H1 (cell line): ENCODE results near the gene DLGAP3. TPM values are rescaled to one million over a fixed set of nuclear protein-coding genes. Genes with fewer than 3 reads are reported as not detected.

Experiments
- CTCF ChIA-PET: fragments of 300-600 bp; sonication (Branson Sonifier 250); formaldehyde crosslinking; loops from one replicate; lab custom pipeline; 2021; ENCODE audit not compliant: partially characterized antibody; lab: Charles Lee
- POLR2A ChIA-PET: fragments of 300-600 bp; sonication (Branson Sonifier 250); formaldehyde crosslinking; loops from one replicate; lab custom pipeline; 2021; ENCODE audit warnings: inconsistent platforms; ENCODE audit not compliant: partially characterized antibody; lab: Charles Lee
- DNase-seq, 2 experiments: peaks; one replicate each; pipeline versions ENCODE4 v3.0.0 to v3.0.0-alpha.2; 2010 to 2022; ENCODE audit warnings: low spot score in 2 of 2, low read depth in 1 of 2, mixed read lengths in 1 of 2
- FAIRE-seq: peaks from 2 replicates; lab custom pipeline; 2011; peaks lifted over from hg19 to GRCh38; lab: Jason Lieb, UNC
- H2AFZ ChIP-seq: 2 replicates; pipeline ENCODE4 v1.8.1; 2012; ENCODE audit warnings: low read length, inconsistent platforms
- H2AK5ac ChIP-seq: 2 replicates; pipeline ENCODE4 v1.6.1; 2013; ENCODE audit warnings: low read depth, low read length
- H2BK120ac ChIP-seq: replicated peaks from 2 replicates; pipeline ENCODE3; 2013; ENCODE audit warnings: low read depth, low read length, inconsistent platforms
- H2BK12ac ChIP-seq: 2 replicates; pipeline ENCODE4 v1.6.1; 2013; ENCODE audit warnings: low read depth, low read length
- H2BK15ac ChIP-seq: 2 replicates; pipeline ENCODE4 v1.6.1; 2013; ENCODE audit warnings: low read length
- H2BK20ac ChIP-seq: 2 replicates; pipeline ENCODE4 v1.6.1; 2013; ENCODE audit warnings: low read length
- H2BK5ac ChIP-seq: 2 replicates; pipeline ENCODE4 v1.6.1; 2013; ENCODE audit warnings: low read depth, low read length
- H3K14ac ChIP-seq: 2 replicates; pipeline ENCODE4 v1.6.1; 2013; ENCODE audit warnings: inconsistent platforms; ENCODE audit not compliant: insufficient read length
- H3K18ac ChIP-seq: 2 replicates; pipeline ENCODE4 v1.6.1; 2013; ENCODE audit warnings: low read length; ENCODE audit errors: extremely low read depth
- H3K23ac ChIP-seq: 2 replicates; pipeline ENCODE4 v1.6.1; 2013; ENCODE audit warnings: inconsistent platforms; ENCODE audit not compliant: insufficient read length
- H3K23me2 ChIP-seq: 2 replicates; pipeline ENCODE4 v1.6.1; 2013; ENCODE audit warnings: low read depth, low read length
- H3K27ac ChIP-seq: 2 replicates; pipeline ENCODE4 v1.6.1; 2011; ENCODE audit warnings: low read depth, low read length, inconsistent platforms
- H3K27me3 ChIP-seq, 4 experiments: replicated peaks in 1 of 4; 1 replicate in 1 of 4; 2 replicates in 3 of 4; pipeline versions ENCODE4 v1.6.1 to v1.8.1; 2011 to 2013; ENCODE audit warnings: low read length in 3 of 4, mild to moderate bottlenecking in 3 of 4, inconsistent platforms in 2 of 4, mixed read lengths in 2 of 4, moderate library complexity in 1 of 4; ENCODE audit not compliant: control insufficient read depth in 3 of 4, insufficient read depth in 3 of 4; ENCODE audit errors: extremely low read depth in 1 of 4
- H3K36me3 ChIP-seq, 4 experiments: 2 replicates each; pipeline versions ENCODE4 v1.6.1 to v1.8.1; 2011 to 2013; ENCODE audit warnings: mild to moderate bottlenecking in 4 of 4, low read length in 3 of 4, moderate library complexity in 2 of 4, control low read depth in 1 of 4, inconsistent platforms in 1 of 4; ENCODE audit not compliant: insufficient read depth in 4 of 4, control insufficient read depth in 2 of 4
- H3K4ac ChIP-seq: replicated peaks from 2 replicates; pipeline ENCODE3; 2013; ENCODE audit warnings: low read length, low read depth, mixed read lengths, inconsistent platforms; ENCODE audit not compliant: insufficient read length
- H3K4me1 ChIP-seq, 4 experiments: replicated peaks in 1 of 4; 1 replicate in 1 of 4; 2 replicates in 3 of 4; pipeline versions ENCODE4 v1.6.1 to v1.8.1; 2011 to 2013; ENCODE audit warnings: low read length in 3 of 4, inconsistent platforms in 2 of 4, mixed read lengths in 1 of 4; ENCODE audit not compliant: insufficient read depth in 4 of 4, control insufficient read depth in 3 of 4
- H3K4me2 ChIP-seq, 2 experiments: 2 replicates each; pipeline versions ENCODE4 v1.6.1 to v1.8.1; 2011 to 2013; ENCODE audit warnings: low read depth in 2 of 2, low read length in 2 of 2, control low read depth in 1 of 2, inconsistent platforms in 1 of 2, mild to moderate bottlenecking in 1 of 2; ENCODE audit not compliant: insufficient read depth in 1 of 2
- H3K4me3 ChIP-seq, 4 experiments: fragments of 200-600, 300-600 bp in 1 of 4; sonication (generic), shearing (Covaris generic), sonication (Bioruptor Twin) in 1 of 4; 2 replicates each; pipeline versions ENCODE4 v1.5.1 to v1.8.1; 2011 to 2016; ENCODE audit warnings: low read length in 4 of 4, low read depth in 3 of 4, control low read depth in 2 of 4, inconsistent platforms in 2 of 4, mild to moderate bottlenecking in 2 of 4, mixed read lengths in 1 of 4, moderate library complexity in 1 of 4; ENCODE audit not compliant: insufficient read depth in 2 of 4; ENCODE audit errors: extremely low read depth in 1 of 4
- H3K56ac ChIP-seq: replicated peaks from 2 replicates; pipeline ENCODE3; 2013; ENCODE audit warnings: low read depth, mild to moderate bottlenecking, mixed read lengths, low read length, inconsistent platforms; ENCODE audit not compliant: insufficient read length
- H3K79me1 ChIP-seq: 2 replicates; pipeline ENCODE4 v1.6.1; 2013; ENCODE audit warnings: low read depth, low read length, control low read depth
- H3K79me2 ChIP-seq, 2 experiments: 2 replicates each; pipeline versions ENCODE4 v1.6.1 to v1.8.1; 2012 to 2013; ENCODE audit warnings: low read length in 2 of 2, mild to moderate bottlenecking in 2 of 2, inconsistent platforms in 1 of 2; ENCODE audit not compliant: insufficient read depth in 2 of 2, control insufficient read depth in 1 of 2
- H3K9ac ChIP-seq, 4 experiments: replicated peaks in 1 of 4; 1 replicate in 1 of 4; 2 replicates in 3 of 4; pipeline versions ENCODE4 v1.6.1 to v1.8.1; 2011 to 2013; ENCODE audit warnings: low read depth in 3 of 4, low read length in 3 of 4, control low read depth in 2 of 4, mild to moderate bottlenecking in 2 of 4, moderate library complexity in 2 of 4, inconsistent platforms in 1 of 4; ENCODE audit errors: extremely low read depth in 1 of 4
- H3K9me3 ChIP-seq, 2 experiments: 2 replicates each; pipeline versions ENCODE4 v1.6.1 to v1.8.1; 2012 to 2013; ENCODE audit warnings: mild to moderate bottlenecking in 2 of 2, moderate library complexity in 2 of 2, control low read depth in 1 of 2, inconsistent platforms in 1 of 2, low read depth in 1 of 2, low read length in 1 of 2, mixed read lengths in 1 of 2; ENCODE audit not compliant: insufficient read depth in 2 of 2
- H4K20me1 ChIP-seq, 2 experiments: replicated peaks in 1 of 2; 2 replicates each; pipeline versions ENCODE3 to v1.8.1; 2011 to 2013; ENCODE audit warnings: inconsistent platforms in 2 of 2, low read length in 2 of 2, mild to moderate bottlenecking in 1 of 2; ENCODE audit not compliant: insufficient read depth in 2 of 2, control insufficient read depth in 1 of 2
- H4K5ac ChIP-seq: 2 replicates; pipeline ENCODE4 v1.6.1; 2013; ENCODE audit warnings: low read length, low read depth, mixed read lengths, inconsistent platforms; ENCODE audit not compliant: insufficient read length
- H4K8ac ChIP-seq: 2 replicates; pipeline ENCODE4 v1.8.0; 2013; ENCODE audit warnings: mild to moderate bottlenecking, moderate library complexity, low read length, inconsistent platforms; ENCODE audit not compliant: insufficient read depth; ENCODE audit errors: extremely low read depth
- H4K91ac ChIP-seq: replicated peaks from 2 replicates; pipeline ENCODE3; 2013; ENCODE audit warnings: low read length, mixed read lengths, inconsistent platforms; ENCODE audit not compliant: insufficient read length
- CTBP2 ChIP-seq: IDR thresholded peaks from 2 replicates; pipeline ENCODE4 v1.7.0; 2011; ENCODE audit warnings: borderline replicate concordance, mild to moderate bottlenecking, moderate library complexity, mixed read lengths, low read length; ENCODE audit not compliant: insufficient read depth, insufficient read length
- RNF2 ChIP-seq: fragments of 200-900, 300-1000 bp; sonication (generic); IDR thresholded peaks from 2 replicates; pipeline ENCODE4 v1.7.1; 2016; ENCODE audit warnings: borderline replicate concordance, low read depth, mild to moderate bottlenecking, antibody characterized with exemption, low read length; ENCODE audit not compliant: poor library complexity, severe bottlenecking; ENCODE audit errors: missing control alignments
- SIN3A ChIP-seq, 2 experiments: IDR thresholded peaks in 1 of 2; conservative IDR thresholded peaks in 1 of 2; 2 replicates each; pipeline ENCODE4 v1.6.1; 2011 to 2012; ENCODE audit warnings: low read length in 2 of 2, improper control_type of control experiment in 1 of 2, low read depth in 1 of 2, mild to moderate bottlenecking in 1 of 2
- WGBS, 2 experiments: shearing (Covaris generic) in 1 of 2; methylation state at CpG; one replicate each; pipeline versions ENCODE4 v1.1.6 to v1.1.7; 2013 to 2015; ENCODE audit warnings: low lambda C conversion rate in 2 of 2, mixed read lengths in 2 of 2, inconsistent platforms in 1 of 2, low coverage in 1 of 2, missing lambda C conversion rate in 1 of 2; ENCODE audit not compliant: insufficient replicate concordance in 2 of 2, insufficient coverage in 1 of 2, insufficient read length in 1 of 2; ENCODE audit errors: extremely low coverage in 1 of 2, missing lambda C conversion rate in 1 of 2; 5-methylcytosine and 5-hydroxymethylcytosine counted together
- polyA plus RNA-seq, 7 experiments: library from polyadenylated mRNA; depleted of rRNA in 3 of 7; stranded (reverse) in 5 of 7; unstranded in 2 of 7; fragments of >200 nt in 5 of 7; fragments of 200-250 nt in 2 of 7; gene quantifications; 1 replicate in 5 of 7; 2 replicates in 1 of 7; 4 replicates in 1 of 7; pipeline versions ENCODE4 v1.2.1 to v1.2.3, GENCODE V29; 2011 to 2013; ENCODE audit warnings: missing spikeins in 2 of 7, mixed read lengths in 2 of 7
- total RNA-seq: library from RNA; stranded (reverse); fragmentation: NEBNext Ultra II Directional; extraction: Animal tissue kit (Norgen Biotek cat#: 25700); gene quantifications from 2 replicates; pipeline ENCODE4 v1.2.1, GENCODE V29; 2021
- TF ChIP-seq, protein P1 (sequence below): IDR thresholded peaks from 2 replicates; pipeline ENCODE4 v1.6.1; 2012; ENCODE audit warnings: low read length, inconsistent platforms

Gene DLGAP3
- total and polyA plus RNA-seq, 2 of the 8 experiments (the other 6 are each of a cell fraction or from before 2014, with no cell fraction given) = 3.8 to 13.2 TPM

DNA sequence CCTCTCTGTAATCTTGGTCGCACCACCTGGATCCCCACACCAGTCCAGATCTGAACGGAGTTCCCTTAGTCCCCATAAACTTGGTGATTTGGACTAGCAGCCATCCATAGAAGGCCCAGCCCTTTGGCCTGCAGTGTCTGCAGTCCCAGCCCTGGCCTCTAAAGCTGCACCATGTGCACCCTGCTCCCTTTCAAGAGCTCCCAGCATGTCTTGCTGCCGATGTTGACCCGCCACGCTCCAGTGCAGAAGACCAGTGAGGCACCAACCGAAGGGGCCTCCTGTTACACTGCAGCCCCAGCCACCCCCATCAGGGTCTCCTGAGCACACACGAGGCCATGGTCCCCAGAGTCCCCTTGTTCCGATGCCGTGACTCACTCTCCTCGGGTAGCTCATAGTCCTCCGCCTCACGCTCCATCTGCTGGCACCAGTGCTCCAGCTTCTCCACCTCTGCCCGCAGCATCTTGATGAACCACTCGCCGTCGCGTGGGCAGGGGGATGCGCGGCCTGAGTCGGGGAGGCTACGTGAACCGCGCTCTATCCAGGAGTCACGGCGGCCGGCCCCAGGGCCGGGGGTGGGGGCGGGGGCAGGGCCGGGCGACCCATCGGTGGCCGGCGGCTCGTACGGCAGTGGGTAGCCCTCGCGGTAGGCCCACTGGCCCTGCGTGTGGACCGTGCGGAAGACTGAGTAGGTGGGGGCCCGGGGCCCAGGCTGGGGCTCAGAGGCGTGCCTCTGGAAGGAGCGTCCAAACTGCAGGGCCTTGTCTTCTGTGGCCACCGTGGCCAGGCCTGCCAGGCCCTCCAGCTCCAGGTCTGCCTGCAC, 61.0 kb downstream of the DLGAP3 start:
- no peak overlapping the region for H2BK20ac ChIP-seq
- no peaks in the 10 kb centered on the region for H3K9me3 ChIP-seq
- H3K9ac ChIP-seq = no peak overlapping the region
- H3K23me2 ChIP-seq = peaks cover 7% of the 10 kb centered on the region; the same call in 1 of the 2 replicates
- no peaks in the 10 kb centered on the region for H3K36me3 ChIP-seq
- H3K18ac ChIP-seq = no peak overlapping the region
- no peak overlapping the region for H3K4me2 ChIP-seq
- no peak overlapping the region for H3K27ac ChIP-seq
- no peak overlapping the region for H2BK5ac ChIP-seq
- no peak overlapping the region for H2BK12ac ChIP-seq
- no peak overlapping the region for H4K5ac ChIP-seq
- no peak overlapping the region for H4K91ac ChIP-seq
- H3K79me1 ChIP-seq = no peaks in the 10 kb centered on the region
- H2BK15ac ChIP-seq = no peak overlapping the region
- H3K4ac ChIP-seq = no peak overlapping the region
- no peak overlapping the region for H3K4me3 ChIP-seq
- H2BK120ac ChIP-seq = no peak overlapping the region
- ChIA-PET CTCF (interaction anchor here (0.6 to 9.6 kb wide), 10 partner anchors 9 to 87 kb away, joined by 3 to 103 read pairs (median 4); partner anchors contain the start of genes DLGAP3, GJB3 and SMIM12), POLR2A (no interaction called here)
- H3K56ac ChIP-seq = no peak overlapping the region
- FAIRE-seq = no peak
- no peak overlapping the region for H2AK5ac ChIP-seq
- WGBS, 2 experiments = 90% methylated on average over 25 of the region's 44 CpGs; no CpG with 5 or more reads in 1 of the 2 experiments
- H3K14ac ChIP-seq = no peak overlapping the region
- peaks cover 0 to 11% (median 4%) of the 10 kb centered on the region in 4 experiments; a peak in 2 of 7 replicates for H3K27me3 ChIP-seq
- H4K20me1 ChIP-seq = peaks cover 0 to 3% of the 10 kb centered on the region in 2 experiments
- H3K4me1 ChIP-seq = peaks cover 0 to 7% (median 3%) of the 10 kb centered on the region in 4 experiments; a peak in 4 of 7 replicates
- no peaks in the 10 kb centered on the region for H3K79me2 ChIP-seq
- H4K8ac ChIP-seq = no peak overlapping the region
- H2AFZ ChIP-seq = no peak overlapping the region
- DNase-seq = no peak
- no peak for TF ChIP-seq SIN3A (conservative IDR thresholded peaks at IDR 0.05 in 1 of 2, IDR thresholded peaks at IDR 0.05 in 1 of 2; ENCODE audit: low read depth in 1 of 2, low read length in 2 of 2)
- no peak for TF ChIP-seq RNF2
- TF ChIP-seq, protein P1, sequence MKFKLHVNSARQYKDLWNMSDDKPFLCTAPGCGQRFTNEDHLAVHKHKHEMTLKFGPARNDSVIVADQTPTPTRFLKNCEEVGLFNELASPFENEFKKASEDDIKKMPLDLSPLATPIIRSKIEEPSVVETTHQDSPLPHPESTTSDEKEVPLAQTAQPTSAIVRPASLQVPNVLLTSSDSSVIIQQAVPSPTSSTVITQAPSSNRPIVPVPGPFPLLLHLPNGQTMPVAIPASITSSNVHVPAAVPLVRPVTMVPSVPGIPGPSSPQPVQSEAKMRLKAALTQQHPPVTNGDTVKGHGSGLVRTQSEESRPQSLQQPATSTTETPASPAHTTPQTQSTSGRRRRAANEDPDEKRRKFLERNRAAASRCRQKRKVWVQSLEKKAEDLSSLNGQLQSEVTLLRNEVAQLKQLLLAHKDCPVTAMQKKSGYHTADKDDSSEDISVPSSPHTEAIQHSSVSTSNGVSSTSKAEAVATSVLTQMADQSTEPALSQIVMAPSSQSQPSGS = no peak
- TF ChIP-seq CTBP2 = no peak
- no peak overlapping the region for H3K23ac ChIP-seq
